GM18498 (cell line): Measurements from ENCODE around the gene NPIPA8.
"Not testable (repeated sequence)": the region's sequence is repeated elsewhere in the genome, so short reads cannot be mapped to it uniquely, and the experiment has no call there.

ENCODE experiments used
- ATAC-seq: cut with Tn5 transposase; IDR thresholded peaks from one replicate; pipeline ENCODE4 v1.9.1; 2021; ENCODE audit warnings: mild to moderate bottlenecking, moderate library complexity; ENCODE audit not compliant: unreplicated experiment

NPIPA8 gene

GRCh38 chr16:18336636-18337035, at the start of gene NPIPA8:
TSS of gene NPIPA8 (minus strand) at chr16:18336736. CDS start at chr16:18332662, 4,074 bp downstream.
- not testable (repeated sequence) for ATAC-seq

- not testable (repeated sequence) for ATAC-seq
Observed at GRCh38 chr16:18385285-18385684, 48.7 kb upstream of the NPIPA8 start.

- ATAC-seq, result not testable (repeated sequence)
Observed at GRCh38 chr16:18384869-18385268, 48.3 kb upstream of the NPIPA8 start.

- ATAC-seq, result not testable (repeated sequence)
Observed at GRCh38 chr16:18384098-18384636, 47.6 kb upstream of the NPIPA8 start.

GRCh38 chr16:18382696-18383095, 46.2 kb upstream of the NPIPA8 start:
- ATAC-seq, result not testable (repeated sequence)

GRCh38 chr16:18347742-18348141, 11.2 kb upstream of the NPIPA8 start:
- ATAC-seq, result not testable (repeated sequence)

GRCh38 chr16:18346993-18347392, 10.5 kb upstream of the NPIPA8 start:
- not testable (repeated sequence) for ATAC-seq

- not testable (repeated sequence) for ATAC-seq
Observed at GRCh38 chr16:18344634-18345033, 8.1 kb upstream of the NPIPA8 start.

GRCh38 chr16:18341986-18342385, 5.5 kb upstream of the NPIPA8 start:
- not testable (repeated sequence) for ATAC-seq

- not testable (repeated sequence) for ATAC-seq
Observed at GRCh38 chr16:18341417-18341960, 5.0 kb upstream of the NPIPA8 start.

GRCh38 chr16:18339210-18339609, 2.7 kb upstream of the NPIPA8 start:
- not testable (repeated sequence) for ATAC-seq

GRCh38 chr16:18311811-18312210, 24.7 kb downstream of the NPIPA8 start:
- ATAC-seq, result not testable (repeated sequence)

- ATAC-seq, result not testable (repeated sequence)
Observed at GRCh38 chr16:18309159-18309558, 27.4 kb downstream of the NPIPA8 start.

- not testable (repeated sequence) for ATAC-seq
Observed at GRCh38 chr16:18307241-18307640, 29.3 kb downstream of the NPIPA8 start.

- ATAC-seq, result not testable (repeated sequence)
Observed at GRCh38 chr16:18306066-18306465, 30.5 kb downstream of the NPIPA8 start.

- not testable (repeated sequence) for ATAC-seq
Observed at GRCh38 chr16:18303059-18303706, 33.4 kb downstream of the NPIPA8 start.

- ATAC-seq, result not testable (repeated sequence)
Observed at GRCh38 chr16:18297714-18298113, 38.8 kb downstream of the NPIPA8 start.

- not testable (repeated sequence) for ATAC-seq
Observed at GRCh38 chr16:18296931-18297330, 39.6 kb downstream of the NPIPA8 start.

- ATAC-seq, result not testable (repeated sequence)
Observed at GRCh38 chr16:18294371-18294770, 42.2 kb downstream of the NPIPA8 start.

- not testable (repeated sequence) for ATAC-seq
Observed at GRCh38 chr16:18293337-18293956, 43.1 kb downstream of the NPIPA8 start.

- ATAC-seq, result not testable (repeated sequence)
Observed at GRCh38 chr16:18290959-18291358, 45.6 kb downstream of the NPIPA8 start.

GRCh38 chr16:18286342-18286741, 50.2 kb downstream of the NPIPA8 start:
- ATAC-seq, result not testable (repeated sequence)
